Effector CD8-positive, alpha-beta T cell (primary cell): ENCODE measurements around the gene ERMP1.
"Not testable (repeated sequence)": the region's sequence is repeated elsewhere in the genome, so short reads cannot be mapped to it uniquely, and the experiment has no call there.

Source experiments
- DNase-seq: peaks from one replicate; lab custom pipeline; 2025; lab: John Stamatoyannopoulos, UW

Gene ERMP1

DNA sequence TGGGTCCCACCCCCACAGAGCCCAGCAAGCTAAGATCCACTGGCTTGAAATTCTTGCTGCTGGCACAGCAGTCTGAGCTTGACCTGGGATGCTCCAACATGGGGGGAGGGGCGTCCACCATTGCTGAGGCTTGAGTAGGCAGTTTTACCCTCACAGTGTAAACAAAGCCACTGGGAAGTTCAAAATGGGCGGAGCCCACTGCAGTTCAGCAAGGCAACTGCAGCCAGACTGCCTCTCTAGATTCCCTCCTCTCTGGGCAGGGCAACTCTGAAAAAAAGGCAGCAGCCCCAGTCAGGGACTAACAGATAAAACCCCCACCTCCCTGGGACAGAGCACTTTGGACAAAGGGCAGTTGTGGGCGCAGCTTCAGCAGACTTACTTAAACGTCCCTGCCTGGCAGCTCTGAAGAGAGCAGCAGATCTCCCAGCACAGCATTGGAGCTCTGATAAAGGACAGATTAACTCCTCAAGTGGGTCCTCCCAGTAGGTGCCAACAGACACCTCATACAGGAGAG lies 53.2 kb downstream of the ERMP1 start:
- not testable (repeated sequence) for DNase-seq

GRCh38 chr9:5778805-5779204 lies 54.1 kb downstream of the ERMP1 start:
- no peak for DNase-seq

DNA sequence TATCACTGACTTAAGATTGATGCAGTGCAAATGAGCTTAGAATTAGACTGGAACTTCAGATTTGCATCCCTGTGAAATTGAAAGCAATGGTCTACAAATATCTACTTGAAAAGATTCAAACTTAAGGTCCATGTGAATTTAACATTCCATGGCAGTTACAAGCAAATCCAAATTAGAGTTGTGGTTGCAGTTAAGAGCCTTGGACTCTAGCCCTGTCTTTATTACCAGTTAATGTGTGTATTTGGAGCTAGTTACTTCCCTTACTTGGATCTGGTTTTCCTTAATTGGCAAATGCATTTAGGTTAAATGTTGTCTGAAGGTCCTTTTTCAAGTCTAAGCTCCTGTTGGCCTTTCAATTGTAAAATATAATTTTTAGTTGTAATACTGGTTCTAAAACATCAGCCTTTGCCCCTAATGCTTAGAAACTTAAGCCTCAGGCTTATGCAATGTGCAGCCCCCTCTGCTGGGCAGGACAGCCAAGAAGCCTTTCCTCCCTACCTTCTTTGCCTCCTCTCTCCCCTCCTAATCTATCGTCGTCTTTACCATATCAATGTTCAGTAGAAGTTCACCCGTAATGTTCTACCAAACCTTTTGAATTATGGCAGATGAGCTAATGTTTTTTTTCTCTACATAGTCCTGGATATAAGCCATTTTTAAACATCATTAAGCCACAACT lies 59.5 kb downstream of the ERMP1 start:
- DNase-seq: no peak

DNA sequence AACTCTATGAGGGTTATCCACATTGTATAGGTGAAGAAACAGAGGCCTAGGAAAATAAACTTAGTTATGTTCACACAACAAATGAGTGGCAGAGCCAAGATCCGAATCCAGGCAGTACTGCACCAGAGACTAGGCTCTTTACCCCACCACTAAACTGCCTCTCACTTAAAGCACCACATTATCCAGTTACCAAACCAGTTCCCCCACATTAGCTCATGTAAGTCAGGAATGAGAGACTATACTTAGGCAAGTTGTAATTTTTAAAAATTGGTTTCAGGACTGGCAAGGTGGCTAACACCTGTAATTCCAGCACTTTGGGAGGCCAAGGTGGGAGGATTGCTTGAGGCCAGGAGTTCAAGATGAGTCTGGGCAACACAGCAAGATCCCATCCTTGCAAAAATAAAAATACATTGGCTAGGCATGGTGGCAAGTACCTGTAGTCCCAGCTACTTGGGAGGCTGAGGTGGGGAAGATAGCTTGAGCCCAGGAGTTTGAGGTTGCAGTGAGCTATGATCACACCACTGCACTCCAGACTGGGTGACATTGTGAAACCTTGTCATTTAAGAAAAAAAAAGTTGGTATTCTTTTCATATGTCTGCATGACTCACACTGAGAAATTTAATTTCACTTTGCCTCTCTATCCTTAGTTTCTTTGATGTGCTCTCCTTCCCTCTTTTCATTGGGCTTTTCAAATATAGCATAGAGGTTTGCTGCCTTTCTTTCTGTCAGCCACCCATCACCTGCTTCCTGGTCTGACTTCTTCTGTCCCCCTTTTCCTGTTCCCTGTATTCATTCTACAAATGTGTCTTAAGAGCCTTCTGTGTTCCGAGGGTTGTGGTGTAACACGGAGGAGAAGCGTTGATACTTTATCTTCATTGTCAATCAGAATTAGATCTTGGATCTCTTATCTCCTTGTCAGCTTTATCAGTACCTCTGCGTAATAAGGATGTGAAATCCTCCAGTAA lies 64.7 kb downstream of the ERMP1 start:
- DNase-seq: no peak

- no peak for DNase-seq
Measured at GRCh38 chr9:5764130-5764868, 68.6 kb downstream of the ERMP1 start.

DNA sequence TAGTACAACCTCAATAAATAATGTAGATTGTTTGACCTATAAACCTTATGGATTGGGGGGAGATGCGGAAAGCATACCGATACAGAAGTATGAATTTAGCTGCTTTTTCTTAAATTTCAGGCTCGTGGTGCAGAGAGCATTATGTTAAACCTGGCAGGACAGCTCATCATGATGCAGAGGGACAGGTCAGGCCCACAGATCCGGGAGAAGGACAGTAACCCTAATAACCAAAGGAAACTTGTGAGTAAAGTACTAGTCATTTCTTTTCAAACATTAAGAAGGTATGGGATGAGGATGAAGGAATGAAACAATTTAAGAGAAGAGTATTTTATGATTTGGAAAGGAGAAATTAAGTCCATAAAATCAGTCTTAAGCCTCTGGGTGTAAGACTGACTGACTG lies 70.5 kb downstream of the ERMP1 start:
- no peak for DNase-seq

- no peak for DNase-seq
Measured at GRCh38 chr9:5760338-5760737, 72.6 kb downstream of the ERMP1 start.

- no peak for DNase-seq
Measured at GRCh38 chr9:5756633-5757032, 76.3 kb downstream of the ERMP1 start.

DNA sequence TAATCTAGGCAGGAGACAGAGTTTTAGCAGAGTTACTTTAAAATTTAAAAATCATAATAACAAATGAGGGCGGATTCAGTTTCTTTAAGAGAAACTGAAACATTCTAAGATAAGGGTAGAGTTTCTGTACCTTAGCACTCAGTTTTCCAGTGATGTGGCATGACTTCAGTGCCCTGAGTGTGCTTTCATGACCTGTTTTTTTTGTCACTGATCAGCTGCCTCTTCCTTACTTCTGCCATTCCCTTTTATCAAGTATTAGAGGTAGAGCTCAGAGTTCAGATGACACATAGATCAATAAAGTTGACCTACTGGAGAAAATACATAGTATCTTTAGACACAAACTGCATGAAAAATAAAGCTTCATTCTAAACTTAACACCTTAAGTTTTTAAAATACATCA lies 82.3 kb downstream of the ERMP1 start:
- DNase-seq: no peak

- DNase-seq: no peak
Measured at GRCh38 chr9:5749306-5749705, 83.6 kb downstream of the ERMP1 start.

DNA sequence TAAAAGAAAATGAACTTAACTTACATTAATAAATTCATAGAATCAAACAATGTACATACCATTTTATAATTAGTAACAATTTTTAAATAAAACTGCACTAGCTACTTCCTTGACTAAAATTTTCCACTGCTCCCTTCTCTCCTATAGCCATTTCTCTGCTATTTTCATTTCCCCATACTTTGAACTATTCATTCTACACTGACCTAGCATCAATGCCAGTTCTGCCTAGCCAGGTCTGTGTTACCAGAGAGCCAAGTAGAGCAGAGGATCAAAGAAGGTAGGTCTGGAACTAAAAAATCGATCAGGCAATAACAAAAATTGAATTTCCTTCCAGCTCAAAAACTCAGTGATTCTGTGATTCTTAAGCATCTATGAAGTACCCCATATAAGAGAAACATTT lies 84.5 kb downstream of the ERMP1 start:
- DNase-seq: no peak

DNA sequence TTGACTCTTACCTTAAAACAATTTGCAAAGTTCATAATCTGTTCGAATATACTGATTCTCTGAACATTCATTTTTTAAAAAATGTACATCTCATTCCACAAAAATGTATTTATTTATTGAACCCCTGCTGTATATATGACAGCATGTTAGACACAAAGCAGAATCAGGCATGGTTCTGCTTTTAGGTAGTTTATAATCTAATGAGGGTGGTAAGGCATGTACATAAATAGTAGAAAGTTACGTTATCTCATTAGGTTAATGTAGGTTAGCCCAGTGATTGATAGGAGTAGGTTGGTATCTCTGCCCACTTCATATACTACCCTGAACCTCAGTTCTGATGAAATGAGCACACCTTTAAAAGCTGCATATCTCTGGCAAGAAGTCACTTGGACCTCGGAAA lies 89.8 kb downstream of the ERMP1 start:
- DNase-seq: no peak

DNA sequence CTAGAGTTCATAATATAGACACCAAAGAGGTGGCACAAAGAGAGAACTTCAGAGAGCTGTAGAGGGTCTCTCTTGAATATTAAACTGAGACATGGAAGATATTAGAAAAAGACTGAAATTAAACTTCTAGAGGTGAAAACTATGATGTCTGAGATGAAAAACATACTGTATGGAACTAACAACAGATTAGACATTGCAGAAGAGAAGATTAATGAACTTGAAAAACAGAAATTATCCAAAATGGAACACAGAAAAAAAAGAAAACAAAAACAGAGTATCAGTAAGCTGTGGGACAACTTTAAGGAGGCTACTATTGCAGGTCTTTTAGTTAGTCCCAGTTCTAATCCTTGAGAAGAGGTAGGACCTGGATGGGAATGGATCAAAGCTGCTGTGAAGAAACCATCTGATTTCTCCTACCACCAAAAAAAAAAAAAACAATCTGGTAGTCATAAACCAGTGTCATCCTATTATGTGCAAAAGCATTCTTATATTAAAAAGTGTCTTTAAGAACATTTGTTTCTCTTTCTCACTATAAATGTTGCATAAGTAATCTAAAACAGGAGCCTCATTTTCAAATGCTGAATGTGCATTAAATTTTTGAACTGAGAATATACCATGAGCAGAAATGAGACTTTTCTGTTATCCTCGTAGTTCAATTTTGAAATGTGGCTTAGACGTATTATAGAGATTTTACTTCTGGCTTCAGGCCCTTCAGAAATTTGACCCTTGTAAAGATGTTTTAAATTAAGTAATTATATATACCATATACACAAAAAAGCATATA lies 96.2 kb downstream of the ERMP1 start:
- DNase-seq: no peak

GRCh38 chr9:5735072-5735471 lies 97.8 kb downstream of the ERMP1 start:
- no peak for DNase-seq
